Measurements from ENCODE around the gene SGCD.

DNA sequence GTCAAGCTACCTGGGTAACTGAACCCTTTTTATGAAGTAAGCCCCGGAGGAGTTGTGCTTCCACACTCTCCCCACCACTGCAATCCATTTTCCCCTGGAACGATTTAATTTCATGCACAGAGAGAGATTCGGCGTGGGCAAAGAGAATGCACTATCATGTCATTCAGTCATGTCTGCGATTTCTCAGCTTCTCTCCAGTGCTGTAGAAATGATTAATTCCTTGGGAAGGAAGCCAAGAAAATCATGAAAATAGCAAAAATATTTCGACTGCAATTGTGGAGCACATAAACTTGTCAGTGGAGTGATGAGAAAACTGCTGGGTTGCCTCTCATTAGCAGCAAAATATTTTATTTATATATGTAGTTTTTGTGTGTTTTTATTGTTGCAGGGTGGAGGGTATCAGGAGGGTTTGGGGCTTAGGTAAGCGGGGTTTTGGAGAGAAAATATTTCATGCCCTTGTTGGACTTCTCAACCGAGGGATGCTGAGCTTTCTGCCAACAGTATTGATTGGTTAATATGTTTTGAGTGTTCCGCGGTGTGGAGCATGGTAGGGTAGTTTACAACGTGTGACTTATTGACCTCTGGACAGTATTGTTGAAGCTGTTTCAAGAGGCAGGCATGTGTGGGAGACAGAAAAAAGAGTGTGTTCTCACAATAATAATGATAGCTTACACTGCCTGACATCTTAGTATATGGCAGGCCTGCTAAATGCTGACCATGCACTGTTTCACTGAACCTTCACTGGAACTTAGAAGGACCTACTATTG lies 69.3 kb downstream of the SGCD start:
- TF ChIP-seq CTCF (IDR thresholded peaks at IDR 0.05) = no peak
- TF ChIP-seq TCF7L2 (IDR thresholded peaks at IDR 0.05; ENCODE audit: low read depth, low read length) = no peak

Measured in Panc1 (cell line).